Pons (tissue), 1 donor: ENCODE measurements around the gene PORCN.

Source experiments
- DNase-seq: peaks from one replicate; pipeline ENCODE4 v3.0.0-alpha.2; 2016; ENCODE audit warnings: low spot score

PORCN gene

DNA sequence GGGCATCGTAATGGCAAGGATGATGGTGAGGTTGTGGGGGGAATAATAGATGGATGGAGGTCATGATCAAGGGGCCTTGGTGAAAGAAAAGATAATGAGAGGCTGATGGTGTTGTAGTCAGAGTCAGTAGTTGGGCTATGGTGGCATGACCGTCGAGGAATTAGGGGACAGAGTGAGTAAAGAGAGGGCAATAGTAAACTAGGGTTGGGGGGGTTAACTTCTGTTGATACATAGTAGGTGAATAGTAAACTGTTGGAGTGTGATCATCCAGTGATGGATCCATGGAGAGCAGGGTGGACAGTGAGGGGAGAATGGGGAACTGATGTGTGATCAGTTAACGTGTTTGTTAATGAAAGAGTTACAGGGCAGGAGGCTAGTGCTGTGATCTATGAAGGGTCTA is 31.9 kb upstream of the PORCN start:
- no peak for DNase-seq

DNA sequence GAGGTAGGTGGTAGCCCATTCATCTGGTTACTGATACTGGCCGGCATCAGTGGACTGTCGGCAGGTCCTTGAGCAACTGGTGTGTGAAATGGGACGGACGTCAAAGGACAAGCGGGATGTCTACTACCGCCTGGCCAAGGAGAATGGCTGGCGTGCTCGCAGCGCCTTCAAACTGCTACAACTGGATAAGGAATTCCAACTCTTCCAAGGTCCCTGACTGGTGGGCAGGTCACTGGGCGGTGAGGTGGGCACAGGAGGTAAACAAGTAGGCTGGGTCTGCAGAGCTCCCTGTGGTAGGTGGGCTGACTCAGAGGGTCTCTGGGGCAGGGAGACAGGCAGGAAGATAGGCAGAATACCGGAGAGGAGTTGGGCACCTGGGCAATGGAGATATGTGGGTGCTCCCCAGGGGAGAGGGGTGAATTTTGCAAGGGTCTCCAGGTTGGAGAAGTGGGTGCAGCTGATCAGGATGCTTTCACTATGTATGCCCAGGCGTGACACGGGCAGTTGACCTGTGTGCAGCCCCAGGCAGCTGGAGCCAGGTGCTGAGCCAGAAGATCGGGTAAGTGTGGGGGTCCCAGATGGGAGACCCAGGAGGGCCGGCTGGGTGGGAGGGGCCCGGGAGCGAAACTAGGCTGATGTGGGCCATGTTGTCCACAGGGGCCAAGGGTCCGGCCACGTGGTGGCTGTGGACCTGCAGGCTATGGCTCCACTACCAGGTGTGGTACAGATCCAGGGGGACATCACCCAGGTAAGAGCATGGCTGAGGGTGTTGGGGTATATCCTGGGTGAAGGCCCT is 30.6 kb upstream of the PORCN start:
- DNase-seq, result no peak

DNA sequence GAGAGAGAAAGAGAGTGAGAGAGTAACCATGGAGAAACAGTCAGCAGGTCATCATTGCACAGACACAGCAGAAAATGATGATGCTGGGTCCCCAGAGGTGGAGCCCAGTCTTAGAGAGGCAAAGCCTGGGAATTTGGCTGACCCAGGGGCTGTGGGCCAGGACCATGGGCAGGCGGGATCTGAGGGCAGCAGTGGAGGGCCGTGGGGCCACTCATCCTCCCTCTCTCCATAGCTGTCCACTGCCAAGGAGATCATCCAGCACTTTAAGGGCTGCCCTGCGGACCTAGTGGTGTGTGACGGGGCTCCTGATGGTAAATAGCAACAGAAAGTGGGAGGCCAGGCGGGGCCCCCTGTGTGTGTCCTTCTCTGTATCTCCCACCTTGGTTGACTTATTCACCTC is 30.0 kb upstream of the PORCN start:
- no peak for DNase-seq

DNA sequence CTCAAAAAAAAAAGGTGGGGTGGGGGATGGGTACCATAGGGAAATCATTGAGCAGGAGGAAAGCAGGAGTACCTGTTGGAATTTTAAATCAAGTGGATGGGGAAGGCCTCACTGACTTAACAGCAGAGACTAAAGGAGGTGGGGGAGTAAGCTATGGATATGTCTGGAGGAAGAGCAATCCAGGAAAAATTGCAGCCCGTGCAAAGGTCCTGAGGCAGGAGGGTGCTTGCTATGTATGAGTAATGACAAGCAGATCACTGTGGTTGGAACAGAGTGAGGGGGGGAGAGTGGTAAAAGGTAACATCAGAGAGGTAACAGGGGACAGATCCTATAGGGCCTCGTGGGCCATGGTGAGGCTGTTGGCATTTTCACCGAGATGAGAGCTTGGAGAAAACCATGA is 28.6 kb upstream of the PORCN start:
- DNase-seq, result no peak

DNA sequence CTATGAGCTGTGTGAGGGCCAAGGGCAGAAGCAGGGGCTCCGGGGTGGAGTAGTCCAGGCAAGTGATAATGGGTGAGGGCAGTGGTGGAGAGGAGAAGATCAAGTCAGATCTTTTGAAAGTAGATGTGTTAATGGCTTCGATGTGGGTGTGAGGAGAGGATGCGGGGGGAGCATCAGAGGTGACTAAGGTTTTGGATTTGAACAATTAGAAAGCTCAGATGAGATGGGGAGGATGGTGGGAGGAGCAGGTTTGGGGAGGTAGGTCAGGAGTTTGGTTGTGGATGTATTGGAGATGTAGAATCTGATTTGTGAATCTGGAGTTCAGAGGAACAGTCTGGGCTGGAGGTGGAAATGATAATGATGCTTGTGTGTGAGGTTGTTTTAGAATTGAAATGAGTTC is 28.2 kb upstream of the PORCN start:
- DNase-seq, result no peak

DNA sequence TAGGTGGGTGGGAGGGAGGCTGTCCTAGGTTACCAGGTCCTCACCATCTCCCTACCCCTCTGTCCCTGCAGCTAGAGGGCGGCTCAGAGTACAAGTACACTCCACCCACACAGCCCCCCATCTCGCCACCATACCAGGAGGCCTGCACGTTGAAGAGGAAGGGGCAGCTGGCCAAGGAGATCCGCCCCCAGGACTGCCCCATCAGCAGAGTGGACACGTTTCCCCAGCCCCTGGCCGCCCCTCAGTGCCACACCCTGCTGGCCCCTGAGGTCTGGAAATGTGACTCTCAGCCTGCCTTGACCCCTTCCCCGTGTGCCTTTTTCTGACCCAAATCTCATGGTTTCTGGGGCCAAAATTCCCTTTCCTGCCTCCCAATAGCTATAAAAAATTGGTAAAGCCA is 26.3 kb upstream of the PORCN start:
- DNase-seq, result no peak

DNA sequence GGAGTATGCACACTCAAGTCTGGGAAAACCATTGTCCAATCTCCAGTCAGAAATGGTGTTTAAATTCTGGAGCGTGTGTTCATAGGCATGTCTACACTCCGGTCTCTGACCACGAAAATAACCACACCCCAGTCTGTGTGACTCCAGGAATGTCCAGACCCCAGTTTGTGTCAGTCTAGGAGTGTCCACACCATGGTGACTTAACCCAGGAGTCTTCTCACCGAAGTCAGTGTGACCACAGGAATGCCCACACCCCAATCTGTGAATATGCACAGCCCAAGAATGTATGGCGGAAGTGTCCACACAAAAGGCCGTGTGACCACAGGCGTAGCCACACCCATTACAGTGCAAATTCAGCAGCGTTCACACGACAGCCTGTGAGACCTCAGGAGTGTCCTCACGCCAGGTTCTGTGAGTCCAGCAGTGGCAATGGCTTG is 21.4 kb upstream of the PORCN start:
- no peak for DNase-seq

DNA sequence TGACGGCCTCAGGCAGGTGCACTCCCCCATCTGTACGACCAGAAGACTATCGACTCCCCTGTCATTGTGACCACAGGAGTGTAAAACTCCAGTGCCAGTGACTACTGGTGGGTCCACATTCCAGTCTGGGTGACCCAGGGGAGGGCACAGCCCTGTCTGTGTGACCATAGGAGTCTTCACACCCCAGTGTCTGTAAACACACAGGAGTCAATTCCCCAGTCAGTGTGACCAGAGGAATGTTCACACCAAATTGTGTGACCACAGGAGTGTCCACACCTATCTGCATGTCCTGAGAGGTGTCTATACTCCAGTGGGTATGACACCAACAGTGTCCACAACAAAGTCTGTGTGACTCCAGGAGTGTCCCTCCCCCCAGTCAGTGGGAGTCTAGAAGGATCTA is 20.8 kb upstream of the PORCN start:
- no peak for DNase-seq

DNA sequence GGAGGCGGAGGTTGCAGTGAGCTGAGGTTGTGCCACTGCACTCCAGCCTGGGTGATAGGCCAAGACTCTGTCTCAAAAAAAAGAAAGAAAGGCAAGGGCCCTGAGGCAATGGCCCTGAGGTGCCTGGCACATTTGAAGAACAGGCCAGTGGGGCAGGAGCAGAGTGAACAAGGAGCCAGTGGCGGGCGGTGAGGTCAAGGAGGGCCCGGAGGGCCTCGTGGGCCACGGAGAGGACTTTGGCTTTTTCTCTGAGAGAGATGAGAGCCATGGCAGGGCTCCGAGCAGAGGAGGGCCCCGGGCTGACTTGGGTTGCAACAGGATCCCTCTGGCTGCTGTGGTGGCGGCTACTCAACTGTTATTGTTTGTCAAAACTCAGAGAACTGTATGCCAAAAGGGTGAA is 19.5 kb upstream of the PORCN start:
- no peak for DNase-seq

DNA sequence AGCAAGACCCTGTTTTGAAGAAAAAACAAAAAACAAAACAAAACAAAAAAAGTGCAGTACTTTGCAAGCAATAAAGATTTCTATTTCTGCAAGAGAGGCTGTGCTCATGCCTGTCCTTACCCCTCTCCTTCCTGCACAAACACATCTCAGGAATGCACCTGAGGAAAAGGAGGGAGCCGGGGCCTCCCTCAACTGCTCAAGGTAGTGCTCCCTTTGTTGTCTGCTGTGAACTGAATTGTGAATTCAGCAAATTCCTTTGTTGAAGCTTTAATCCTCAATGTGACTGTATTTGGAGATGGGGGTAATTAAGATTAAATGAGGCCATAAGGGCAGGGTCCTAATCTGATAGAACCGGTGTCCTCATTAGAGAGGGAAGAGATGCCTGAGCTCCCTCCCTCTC is 18.9 kb upstream of the PORCN start:
- no peak for DNase-seq

DNA sequence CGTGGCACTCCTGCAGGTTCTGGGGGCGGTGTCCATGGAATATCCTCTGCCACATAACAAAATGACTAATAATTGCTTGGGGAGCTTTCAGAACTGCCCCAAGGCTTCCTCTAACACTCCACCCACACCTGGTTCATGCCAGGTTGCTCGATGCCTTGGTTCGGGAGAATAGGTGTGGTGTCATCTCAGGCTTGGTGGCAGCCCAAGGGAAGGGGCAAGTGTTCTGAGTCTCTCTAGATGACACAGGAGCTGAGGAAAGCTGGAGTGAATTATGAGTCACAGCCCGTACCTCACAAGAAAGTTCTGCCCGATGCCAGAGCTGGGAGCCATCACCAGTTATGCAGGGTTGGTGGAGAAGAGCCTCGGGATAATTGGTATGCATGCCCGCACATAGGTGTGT is 18.1 kb upstream of the PORCN start:
- DNase-seq, result no peak

DNA sequence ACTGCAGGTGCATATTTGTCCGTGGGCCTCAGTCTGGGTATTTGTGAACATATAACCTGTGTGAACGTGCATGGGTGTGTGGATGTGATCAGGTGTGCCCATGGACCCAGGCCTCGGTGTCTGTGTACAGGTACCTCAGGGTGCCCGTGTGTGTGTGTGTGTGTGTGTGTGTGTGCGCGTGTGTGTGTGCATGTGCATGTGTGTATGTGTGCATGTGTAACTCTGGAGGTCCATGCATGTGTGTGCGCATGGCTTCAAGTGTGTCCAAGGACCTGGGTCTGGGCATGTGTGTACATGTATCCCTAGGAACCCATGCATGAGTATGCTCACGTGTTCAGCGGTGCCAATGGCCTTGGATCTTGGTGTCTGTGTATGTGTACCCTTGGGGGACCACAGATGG is 17.0 kb upstream of the PORCN start:
- no peak for DNase-seq

DNA sequence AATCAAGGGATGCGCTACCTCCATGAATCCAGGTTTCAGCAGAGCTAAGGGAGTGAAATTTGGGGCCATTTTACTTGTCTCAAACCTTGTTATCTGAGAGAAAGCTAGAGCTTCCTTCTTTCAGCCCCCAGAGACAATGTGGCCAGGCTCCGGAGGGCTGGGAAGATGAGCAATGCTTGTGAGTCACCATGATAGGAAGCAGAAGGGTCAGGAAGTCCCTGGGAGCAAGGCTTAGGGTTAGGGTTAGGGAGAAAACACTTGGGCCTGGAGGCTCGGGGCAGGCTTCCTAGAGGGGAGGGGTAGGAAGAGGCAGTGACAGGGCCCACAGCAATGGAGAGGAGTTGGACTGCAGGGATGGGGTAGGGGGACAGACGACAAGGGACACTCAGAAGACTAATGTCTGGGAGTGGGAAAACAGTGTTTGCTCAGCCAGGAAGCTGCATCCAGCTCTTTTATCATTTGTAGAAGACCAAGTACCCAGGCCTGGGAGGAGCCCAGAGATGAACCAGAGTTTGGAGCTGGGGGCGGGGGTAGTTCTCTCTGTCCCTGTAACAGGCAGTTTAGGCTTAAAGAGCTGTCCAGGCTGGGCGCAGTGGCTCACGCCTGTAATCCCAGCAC is 16.4 kb upstream of the PORCN start:
- no peak for DNase-seq

DNA sequence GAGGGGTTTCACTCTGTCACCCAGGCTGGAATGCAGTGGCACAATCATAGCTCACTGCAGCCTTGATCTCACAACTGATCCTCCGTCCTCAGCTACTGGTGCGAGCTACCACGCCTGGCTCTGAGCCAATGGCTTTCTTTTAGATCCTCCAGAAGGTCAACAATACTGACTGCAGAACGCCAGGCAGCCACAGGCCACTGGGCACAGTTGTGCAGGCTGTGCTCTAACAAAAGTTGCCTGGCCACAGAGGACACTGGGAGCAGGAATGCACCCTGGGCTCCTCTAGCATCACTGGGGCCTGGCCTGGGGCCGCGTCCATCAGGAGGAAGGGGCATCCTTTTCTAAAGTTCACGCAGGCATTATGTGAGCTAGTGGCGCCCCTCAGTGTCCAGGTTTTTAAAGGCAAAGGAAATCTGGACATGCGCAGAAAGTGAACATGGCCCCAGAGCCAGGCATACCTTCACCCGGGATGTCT is 14.9 kb upstream of the PORCN start:
- peak; percentile 32 for DNase-seq

DNA sequence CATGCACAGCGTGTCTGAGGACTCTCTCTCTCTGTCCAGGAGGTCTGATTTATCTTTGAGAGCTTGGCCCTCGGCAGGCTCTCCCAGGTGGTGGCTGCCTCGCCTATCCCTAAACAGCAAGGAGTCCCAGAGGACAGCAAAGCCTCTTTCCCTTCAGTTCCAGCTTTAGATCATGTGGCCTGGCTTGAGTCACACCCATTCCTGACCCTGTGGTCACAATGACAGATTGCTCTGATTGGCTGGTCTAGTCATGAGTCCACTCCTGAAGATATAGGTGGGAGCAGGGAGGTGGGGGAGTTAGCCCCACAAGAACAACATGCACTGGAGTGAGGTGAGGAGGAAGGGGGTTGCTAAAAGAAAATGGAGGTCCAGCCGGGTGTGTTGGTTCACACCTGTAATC is 12.1 kb upstream of the PORCN start:
- no peak for DNase-seq

DNA sequence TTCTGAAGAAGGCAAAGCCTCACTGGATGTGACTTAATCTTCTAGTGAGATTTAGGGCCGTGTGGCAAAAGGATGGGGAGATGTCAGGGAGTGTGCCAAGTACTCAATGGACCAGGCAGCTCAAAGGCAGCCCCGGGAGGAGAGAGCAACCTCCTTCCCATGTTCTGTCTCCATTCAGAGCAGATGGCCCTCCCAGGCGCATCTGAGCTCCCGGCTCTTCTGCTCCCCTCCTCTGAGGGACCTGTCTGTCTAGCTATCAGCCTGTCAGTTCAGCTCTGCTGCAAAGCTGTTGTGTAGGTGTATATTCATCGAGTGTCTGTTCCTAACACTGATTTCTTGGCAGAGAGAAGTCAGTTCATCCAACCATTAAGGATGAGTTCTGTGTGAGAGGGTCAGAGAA is 10.9 kb upstream of the PORCN start:
- no peak for DNase-seq

DNA sequence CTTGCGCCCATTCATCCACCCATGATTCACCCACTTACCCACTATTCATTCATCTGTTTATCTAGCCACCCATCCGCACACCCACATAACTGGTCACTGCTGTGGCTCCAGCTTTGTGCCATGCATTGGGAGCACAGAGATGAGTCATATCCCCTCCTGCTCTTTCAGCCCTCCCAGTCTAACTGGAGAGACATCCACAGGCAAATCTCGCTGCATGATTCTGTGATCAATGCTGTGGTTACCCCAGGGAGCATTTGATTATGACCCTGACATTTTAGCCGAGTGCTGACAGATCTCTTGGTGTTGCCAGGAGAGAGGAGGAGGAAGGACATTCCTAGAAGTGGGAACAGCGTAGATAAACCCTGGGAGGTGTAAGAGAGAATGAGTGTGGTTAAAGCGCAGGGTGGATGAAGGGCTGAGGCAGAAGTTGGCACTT is 10.4 kb upstream of the PORCN start:
- DNase-seq, result no peak

DNA sequence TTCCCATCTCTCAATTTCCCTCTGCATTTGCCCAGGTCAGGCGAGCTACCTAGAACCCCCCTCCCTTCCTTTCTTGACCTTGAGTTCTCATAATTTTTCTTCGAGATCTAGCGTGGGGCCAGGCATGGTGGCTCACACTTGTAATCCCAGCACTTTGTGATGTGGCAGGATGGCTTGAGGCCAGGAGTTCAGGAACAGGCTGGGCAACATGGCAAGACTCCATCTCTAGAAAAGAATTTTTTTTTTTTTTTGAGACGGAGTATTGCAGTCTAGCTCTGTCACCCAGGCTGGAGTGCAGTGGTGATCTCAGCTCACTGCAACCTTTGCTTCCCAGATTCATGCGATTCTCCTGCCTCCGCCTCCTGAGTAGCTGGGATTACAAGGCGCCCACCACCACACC is 4.5 kb upstream of the PORCN start:
- DNase-seq, result no peak

DNA sequence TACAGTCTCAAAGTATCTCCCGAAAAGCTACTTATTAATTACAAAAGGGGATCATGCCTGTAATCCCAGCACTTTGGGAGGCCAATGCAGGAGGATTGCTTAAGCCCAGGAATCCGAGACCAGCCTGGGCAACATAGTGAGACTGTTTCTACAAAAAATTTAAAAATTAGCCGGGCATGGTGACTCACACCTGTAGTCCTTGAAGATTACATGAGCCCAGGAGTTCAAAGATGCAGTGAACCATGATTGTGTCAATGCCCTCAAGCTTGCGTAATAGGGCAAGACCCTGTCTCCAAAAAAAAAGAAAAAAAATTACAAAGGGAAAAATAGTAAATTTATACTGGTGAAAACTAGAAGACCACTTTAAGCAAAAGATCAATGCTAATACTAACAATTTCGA is 3.3 kb upstream of the PORCN start:
- DNase-seq, result no peak

DNA sequence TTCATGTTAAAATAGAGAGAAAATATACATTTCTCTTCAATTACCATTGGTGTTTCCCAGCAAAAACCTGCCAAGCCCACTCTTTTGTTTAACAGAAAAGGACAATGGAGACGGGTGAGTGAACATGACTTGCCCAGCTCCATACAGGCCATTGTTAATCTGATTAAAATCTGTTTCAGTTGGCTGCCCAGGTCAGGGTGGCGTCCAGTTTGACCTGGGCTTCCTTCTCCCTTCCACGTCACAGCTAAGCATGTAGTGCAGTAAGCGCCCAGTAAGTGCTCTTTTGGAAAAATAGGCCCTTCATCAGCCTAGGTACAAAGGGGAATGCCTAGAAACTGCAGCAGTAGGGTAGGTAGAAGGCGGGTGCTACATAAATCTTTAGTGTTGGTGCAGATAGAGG is 1.5 kb upstream of the PORCN start:
- DNase-seq, result no peak

DNA sequence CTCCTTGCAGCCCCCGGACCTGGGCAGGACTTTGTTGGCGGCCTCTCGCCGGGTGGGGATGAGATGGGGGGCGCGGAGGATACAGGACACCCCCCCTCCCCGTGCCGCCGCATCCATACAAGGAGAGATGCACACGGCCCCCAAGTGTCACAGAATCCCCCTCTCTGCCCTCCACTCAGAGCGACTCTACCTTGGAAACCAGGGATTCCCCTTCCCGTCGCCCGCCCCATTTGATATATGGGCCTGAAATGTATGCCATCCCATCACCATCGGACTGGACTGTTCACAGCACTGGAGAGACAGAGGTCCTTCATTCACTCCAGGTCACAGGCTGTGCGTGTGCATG is 426 bp downstream of the PORCN start:
- no peak for DNase-seq

DNA sequence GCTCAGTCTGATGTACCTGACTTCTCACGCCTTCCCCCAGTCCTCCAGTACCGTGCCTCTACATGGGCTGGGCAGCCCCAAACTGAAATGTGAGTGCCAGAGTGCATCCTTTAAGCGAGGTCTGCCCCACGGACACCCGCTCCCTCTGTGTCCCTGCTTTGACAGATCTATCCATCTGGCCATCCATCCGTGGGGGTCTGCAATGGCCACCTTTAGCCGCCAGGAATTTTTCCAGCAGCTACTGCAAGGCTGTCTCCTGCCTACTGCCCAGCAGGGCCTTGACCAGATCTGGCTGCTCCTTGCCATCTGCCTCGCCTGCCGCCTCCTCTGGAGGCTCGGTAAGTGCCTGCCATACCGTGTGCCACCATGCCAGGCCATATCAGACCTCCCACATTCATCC is 827 bp downstream of the PORCN start:
- no peak for DNase-seq

DNA sequence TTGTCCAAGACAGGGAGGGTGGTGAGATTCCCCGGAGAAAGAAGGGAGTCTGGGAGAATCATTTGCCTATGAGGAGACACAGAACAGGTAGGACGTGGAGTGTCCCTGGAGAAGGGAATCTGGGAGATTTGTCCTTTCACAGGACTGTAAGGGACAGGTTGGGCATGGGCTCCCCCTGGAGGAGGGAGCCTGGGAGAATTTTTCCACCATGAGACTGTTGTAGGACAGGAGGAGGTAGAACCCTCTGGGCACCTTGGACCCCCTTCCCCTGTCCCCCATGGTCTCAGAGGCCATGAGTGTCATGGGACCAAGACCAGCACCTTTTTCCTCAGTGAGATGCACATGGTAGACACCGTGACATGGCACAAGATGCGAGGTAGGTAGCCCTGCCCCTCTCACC is 2.8 kb downstream of the PORCN start:
- DNase-seq, result no peak

DNA sequence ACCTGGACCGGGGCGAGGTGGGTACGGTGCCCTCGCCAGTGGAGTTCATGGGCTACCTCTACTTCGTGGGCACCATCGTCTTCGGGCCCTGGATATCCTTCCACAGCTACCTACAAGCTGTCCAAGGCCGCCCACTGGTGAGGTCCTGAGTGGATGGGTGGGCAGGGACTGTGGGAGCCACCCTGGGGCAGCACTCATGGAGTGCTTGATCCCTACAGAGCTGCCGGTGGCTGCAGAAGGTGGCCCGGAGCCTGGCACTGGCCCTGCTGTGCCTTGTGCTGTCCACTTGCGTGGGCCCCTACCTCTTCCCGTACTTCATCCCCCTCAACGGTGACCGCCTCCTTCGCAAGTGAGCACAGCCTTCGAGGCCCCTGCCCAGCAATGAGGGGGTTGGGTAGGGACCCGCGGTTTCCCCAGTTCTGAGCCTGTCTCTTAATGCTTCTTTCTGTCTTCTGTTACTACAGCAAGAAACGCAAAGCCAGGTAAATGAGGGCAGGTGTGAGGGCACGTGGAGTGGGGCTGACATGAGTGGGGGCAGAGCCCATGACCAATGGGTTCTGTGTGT is 3.7 kb downstream of the PORCN start:
- no peak for DNase-seq
